Left lobe of liver (tissue), 1 donor: Measurements from ENCODE around the gene FADS1. TPM values are rescaled to one million over a fixed set of nuclear protein-coding genes. Genes with fewer than 3 reads are reported as not detected.

Source experiments
- total RNA-seq: library from RNA; stranded (reverse); gene quantifications from one replicate; pipeline ENCODE4 v1.2.1, GENCODE V29; 2021
- donor health status: DM: no; HTN: yes; CAD: no.

The FADS1 gene
- total RNA-seq, 1 donor from 2014 or later = 34.6 TPM

Other genes with a start within 250 kb of the FADS1 start
- 65.6 TPM for gene SYT7, start 235.9 kb downstream of the FADS1 start, total RNA-seq
- gene DAGLA, start 136.6 kb downstream of the FADS1 start, total RNA-seq = 0.35 TPM
- 15.9 TPM for gene MYRF, start 64.4 kb downstream of the FADS1 start, total RNA-seq
- 58.5 TPM for gene TMEM258, start 24.4 kb downstream of the FADS1 start, total RNA-seq
- gene FEN1, start 24.1 kb downstream of the FADS1 start, total RNA-seq = 5.1 TPM
- gene FADS2, start 11.3 kb upstream of the FADS1 start, total RNA-seq = 113 TPM
- 15.0 TPM for gene FADS3, start 74.5 kb upstream of the FADS1 start, total RNA-seq
- gene RAB3IL1, start 100.6 kb upstream of the FADS1 start, total RNA-seq = 4.0 TPM
- gene BEST1, start 133.3 kb upstream of the FADS1 start, total RNA-seq = 0.63 TPM
- gene FTH1, start 150.6 kb upstream of the FADS1 start, total RNA-seq = 938 TPM